ENCODE measurements around the gene CLSTN2.

CLSTN2 gene

GRCh38 chr3:140153736-140154135 is 218.8 kb downstream of the CLSTN2 start:
- DNase-seq, result no peak

- DNase-seq, result no peak
These were observed 222.2 kb downstream of the CLSTN2 start for GRCh38 chr3:140157161-140157560.

- DNase-seq, result no peak
These were observed 224.7 kb downstream of the CLSTN2 start for GRCh38 chr3:140159646-140160045.

- no peak for DNase-seq
These were observed 225.6 kb downstream of the CLSTN2 start for GRCh38 chr3:140160553-140160952.

GRCh38 chr3:140162551-140162950 is 227.6 kb downstream of the CLSTN2 start:
- DNase-seq, result no peak

- no peak for DNase-seq
These were observed 228.3 kb downstream of the CLSTN2 start for GRCh38 chr3:140163159-140163763.

- DNase-seq, result no peak
These were observed 229.2 kb downstream of the CLSTN2 start for GRCh38 chr3:140164156-140164555.

GRCh38 chr3:140164922-140165590 is 230.1 kb downstream of the CLSTN2 start:
- DNase-seq, result no peak

GRCh38 chr3:140165781-140166180 is 230.8 kb downstream of the CLSTN2 start:
- DNase-seq, result no peak

- DNase-seq, result no peak
These were observed 232.0 kb downstream of the CLSTN2 start for GRCh38 chr3:140166861-140167599.

- no peak for DNase-seq
These were observed 232.8 kb downstream of the CLSTN2 start for GRCh38 chr3:140167600-140168281.

GRCh38 chr3:140170612-140171011 is 235.6 kb downstream of the CLSTN2 start:
- no peak for DNase-seq

GRCh38 chr3:140176526-140176925 is 241.5 kb downstream of the CLSTN2 start:
- DNase-seq, result no peak

GRCh38 chr3:140177943-140178342 is 243.0 kb downstream of the CLSTN2 start:
- no peak for DNase-seq

GRCh38 chr3:140178482-140178881 is 243.5 kb downstream of the CLSTN2 start:
- DNase-seq, result no peak

GRCh38 chr3:140180603-140181002 is 245.6 kb downstream of the CLSTN2 start:
- no peak for DNase-seq

GRCh38 chr3:140185375-140185774 is 250.4 kb downstream of the CLSTN2 start:
- no peak for DNase-seq

GRCh38 chr3:140186421-140186920 is 251.5 kb downstream of the CLSTN2 start:
- no peak for DNase-seq

- no peak for DNase-seq
These were observed 252.0 kb downstream of the CLSTN2 start for GRCh38 chr3:140187028-140187427.

- DNase-seq, result no peak
These were observed 252.8 kb downstream of the CLSTN2 start for GRCh38 chr3:140187656-140188221.

- DNase-seq, result no peak
These were observed 253.3 kb downstream of the CLSTN2 start for GRCh38 chr3:140188285-140188684.

GRCh38 chr3:140189267-140189666 is 254.3 kb downstream of the CLSTN2 start:
- no peak for DNase-seq

- DNase-seq, result no peak
These were observed 255.0 kb downstream of the CLSTN2 start for GRCh38 chr3:140189976-140190375.

Data from activated CD4-positive, alpha-beta T cell treated with anti-CD3 and anti-CD28 coated beads, Interleukin-2, amount 50 U/mL, for 1 hour (primary cell).